Measurements from ENCODE around the gene GLE1. TPM values are rescaled to one million over a fixed set of nuclear protein-coding genes. Genes with fewer than 3 reads are reported as not detected.
A peak's percentile ranks its signal among the peaks of the same experiment; 100 is the strongest.

GLE1 gene
- total and polyA plus RNA-seq, 5 donors from 2014 or later: 16.7 to 34.1 (median 29.6) TPM

DNA sequence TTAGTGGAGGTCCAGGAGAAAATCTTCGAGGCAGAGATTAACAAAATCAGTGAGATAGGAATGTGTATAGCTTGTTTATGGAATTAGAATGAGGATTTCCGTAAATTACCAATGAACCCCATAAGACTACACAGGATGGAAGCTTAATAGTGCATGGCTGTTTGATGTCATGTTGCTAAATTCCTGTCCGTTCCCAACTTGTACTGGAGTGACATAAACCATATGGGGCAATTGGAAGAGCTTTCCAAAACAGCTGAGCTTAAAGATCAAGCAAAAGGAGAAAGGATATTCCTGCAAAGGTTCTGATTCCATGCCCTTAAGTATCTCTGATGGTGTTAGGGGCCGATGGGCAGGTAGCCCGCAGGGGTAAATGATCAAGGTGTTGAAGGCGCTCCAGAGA is 17.4 kb downstream of the GLE1 start:
- Mint-ChIP-seq H3K36me3 (peaks cover 44% of the 10 kb centered on the region), H3K27me3 (no peaks in the 10 kb centered on the region), H3K27ac (no peak overlapping the region), H3K4me3 (no peak overlapping the region), H3K4me1 (peaks cover 0 to 9% (median 6%) of the 10 kb centered on the region in 4 donors), H3K9me3 (peaks cover 0 to 2% (median 0%) of the 10 kb centered on the region in 7 donors)
- Histone ChIP-seq H3K9me3 (ENCODE audit: control insufficient read depth in 2 of 2, low read length in 2 of 2) (no peaks in the 10 kb centered on the region), H3K4me1 (ENCODE audit: control insufficient read depth, insufficient read depth, low read length, poor library complexity, severe bottlenecking) (no peaks in the 10 kb centered on the region), H3K36me3 (ENCODE audit: control insufficient read depth, insufficient read depth, low read length) (peaks cover 75% of the 10 kb centered on the region), H3K4me3 (ENCODE audit: low read depth, low read length) (no peak overlapping the region), H3K27ac (ENCODE audit: insufficient read depth, low read length, poor library complexity, severe bottlenecking) (no peak overlapping the region), H3K27me3 (ENCODE audit: control insufficient read depth, insufficient read depth, low read length) (no peaks in the 10 kb centered on the region)
- DNase-seq: no peak
- ATAC-seq (ENCODE audit: low read depth in 2 of 2): no peak

DNA sequence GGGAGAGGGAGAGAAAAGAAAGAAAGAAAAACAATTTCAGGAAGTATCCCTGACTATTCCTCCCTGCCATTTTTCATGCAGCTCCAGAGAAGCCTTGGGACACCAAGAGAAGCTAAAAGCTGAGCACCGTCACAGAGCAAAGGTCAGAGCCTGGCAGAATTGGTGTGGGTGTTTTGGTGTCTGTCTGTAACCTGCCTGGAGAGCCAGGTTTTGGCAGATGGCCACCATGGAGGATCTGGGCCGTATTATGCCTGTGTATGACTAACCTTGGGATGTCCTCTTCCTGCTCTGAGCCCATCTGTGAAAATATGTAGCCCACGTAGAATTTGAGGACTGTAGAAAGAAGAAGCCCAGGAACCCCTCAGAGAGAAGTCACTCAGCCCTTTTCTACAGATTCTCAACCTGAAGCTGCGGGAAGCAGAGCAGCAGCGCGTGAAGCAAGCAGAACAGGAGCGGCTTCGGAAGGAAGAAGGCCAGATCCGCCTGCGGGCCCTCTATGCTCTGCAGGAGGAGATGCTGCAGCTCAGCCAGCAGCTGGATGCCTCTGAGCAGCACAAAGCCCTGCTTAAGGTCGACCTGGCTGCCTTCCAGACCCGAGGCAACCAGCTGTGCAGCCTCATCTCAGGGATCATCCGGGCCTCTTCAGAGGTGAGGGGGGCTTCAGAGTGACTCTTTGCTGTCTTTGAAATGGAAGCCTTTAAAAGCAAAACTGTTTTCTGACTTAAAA is 18.8 kb downstream of the GLE1 start:
- H3K36me3 Mint-ChIP-seq: peaks cover 36% of the 10 kb centered on the region
- peaks cover 68% of the 10 kb centered on the region for H3K36me3 ChIP-seq (ENCODE audit: control insufficient read depth, insufficient read depth, low read length)
- ATAC-seq (ENCODE audit: low read depth in 2 of 2) (no peak), DNase-seq (no peak)
- no peaks in the 10 kb centered on the region for H3K27me3 ChIP-seq (ENCODE audit: control insufficient read depth, insufficient read depth, low read length)
- H3K4me1 ChIP-seq (ENCODE audit: control insufficient read depth, insufficient read depth, low read length, poor library complexity, severe bottlenecking): no peaks in the 10 kb centered on the region
- H3K4me1 Mint-ChIP-seq: peaks cover 0 to 5% (median 3%) of the 10 kb centered on the region in 4 donors
- H3K9me3 Mint-ChIP-seq: peaks cover 0 to 2% (median 0%) of the 10 kb centered on the region in 7 donors
- H3K27ac Mint-ChIP-seq: peak overlapping the region; percentile 42 to 60 (median 44)
- no peaks in the 10 kb centered on the region for H3K27me3 Mint-ChIP-seq
- H3K27ac ChIP-seq (ENCODE audit: insufficient read depth, low read length, poor library complexity, severe bottlenecking): no peak overlapping the region
- no peak overlapping the region for H3K4me3 ChIP-seq (ENCODE audit: low read depth, low read length)
- no peak overlapping the region for H3K4me3 Mint-ChIP-seq
- no peaks in the 10 kb centered on the region for H3K9me3 ChIP-seq (ENCODE audit: control insufficient read depth in 2 of 2, low read length in 2 of 2)

DNA sequence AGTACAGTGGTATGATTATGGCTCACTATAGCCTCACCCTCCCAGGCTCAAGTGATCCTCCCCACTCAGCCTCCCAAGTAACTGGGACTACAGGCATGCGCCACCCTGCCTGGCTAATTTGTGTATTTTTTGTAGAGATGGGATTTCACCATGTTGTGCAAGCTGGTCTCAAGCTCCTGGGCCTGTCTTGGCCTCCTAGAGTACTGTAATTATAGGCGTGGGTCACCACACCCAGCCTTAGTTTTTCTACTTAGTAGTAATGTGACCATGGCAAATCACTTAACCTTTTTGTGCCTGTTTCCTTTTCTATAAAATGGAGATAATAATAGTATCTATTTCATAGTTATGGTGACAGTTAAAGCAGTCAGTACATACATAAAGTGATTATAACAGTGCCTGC is 22.2 kb downstream of the GLE1 start:
- ATAC-seq (ENCODE audit: low read depth in 2 of 2) (no peak), DNase-seq (no peak)
- peaks cover 75% of the 10 kb centered on the region for H3K36me3 ChIP-seq (ENCODE audit: control insufficient read depth, insufficient read depth, low read length)
- H3K4me3 ChIP-seq (ENCODE audit: low read depth, low read length): no peak overlapping the region
- no peaks in the 10 kb centered on the region for H3K4me1 ChIP-seq (ENCODE audit: control insufficient read depth, insufficient read depth, low read length, poor library complexity, severe bottlenecking)
- Mint-ChIP-seq H3K27me3 (no peaks in the 10 kb centered on the region), H3K27ac (no peak overlapping the region), H3K36me3 (peaks cover 30% of the 10 kb centered on the region), H3K4me1 (peaks cover 0 to 3% (median 2%) of the 10 kb centered on the region in 4 donors), H3K9me3 (peaks cover 0 to 2% (median 0%) of the 10 kb centered on the region in 7 donors), H3K4me3 (no peak overlapping the region)
- H3K27me3 ChIP-seq (ENCODE audit: control insufficient read depth, insufficient read depth, low read length): no peaks in the 10 kb centered on the region
- no peaks in the 10 kb centered on the region for H3K9me3 ChIP-seq (ENCODE audit: control insufficient read depth in 2 of 2, low read length in 2 of 2)
- H3K27ac ChIP-seq (ENCODE audit: insufficient read depth, low read length, poor library complexity, severe bottlenecking): no peak overlapping the region

DNA sequence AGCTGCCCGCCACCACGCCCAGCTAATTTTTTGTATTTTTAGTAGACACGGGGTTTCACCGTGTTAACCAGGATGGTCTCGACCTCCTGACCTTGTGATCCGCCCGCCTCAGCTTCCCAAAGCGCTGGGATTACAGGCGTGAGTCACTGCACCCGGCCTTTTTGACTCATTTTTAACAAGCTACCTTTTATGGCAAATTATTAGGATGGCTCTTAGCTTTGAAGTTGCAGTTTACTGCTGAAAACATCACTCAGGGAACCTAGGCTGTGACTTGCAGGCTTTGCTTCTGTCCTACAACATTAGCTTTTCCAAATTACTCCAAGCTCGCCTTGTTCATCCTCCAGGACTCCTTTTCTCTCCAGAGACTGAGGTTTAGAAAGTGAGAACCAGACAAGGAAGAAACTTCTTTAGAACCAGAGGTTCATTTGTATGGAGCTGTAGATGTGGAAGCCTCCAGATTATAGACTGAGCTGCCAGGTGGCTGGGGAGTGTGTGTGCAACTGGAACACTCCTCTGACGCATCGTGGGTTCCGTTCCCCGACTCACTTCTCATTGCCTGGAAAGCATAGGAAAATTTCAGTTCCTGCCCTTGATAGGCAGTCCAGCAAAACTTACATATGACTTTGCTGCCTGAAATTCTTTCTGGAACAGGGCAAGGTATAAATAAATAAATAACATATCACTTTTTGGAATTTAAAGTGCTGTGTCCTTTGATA is 24.1 kb downstream of the GLE1 start:
- no peak overlapping the region for H3K4me3 ChIP-seq (ENCODE audit: low read depth, low read length)
- H3K36me3 Mint-ChIP-seq: peaks cover 33% of the 10 kb centered on the region
- H3K4me1 ChIP-seq (ENCODE audit: control insufficient read depth, insufficient read depth, low read length, poor library complexity, severe bottlenecking): no peaks in the 10 kb centered on the region
- H3K27ac ChIP-seq (ENCODE audit: insufficient read depth, low read length, poor library complexity, severe bottlenecking): no peak overlapping the region
- DNase-seq: no peak
- no peaks in the 10 kb centered on the region for H3K9me3 ChIP-seq (ENCODE audit: control insufficient read depth in 2 of 2, low read length in 2 of 2)
- peaks cover 0 to 2% (median 0%) of the 10 kb centered on the region in 7 donors for H3K9me3 Mint-ChIP-seq
- no peak overlapping the region for H3K4me3 Mint-ChIP-seq
- no peaks in the 10 kb centered on the region for H3K4me1 Mint-ChIP-seq
- H3K27ac Mint-ChIP-seq: peak overlapping the region in 2 of 3 donors; percentile 51 to 85
- H3K27me3 Mint-ChIP-seq: no peaks in the 10 kb centered on the region
- no peak for ATAC-seq (ENCODE audit: low read depth in 2 of 2)
- no peaks in the 10 kb centered on the region for H3K27me3 ChIP-seq (ENCODE audit: control insufficient read depth, insufficient read depth, low read length)
- peaks cover 72% of the 10 kb centered on the region for H3K36me3 ChIP-seq (ENCODE audit: control insufficient read depth, insufficient read depth, low read length)

DNA sequence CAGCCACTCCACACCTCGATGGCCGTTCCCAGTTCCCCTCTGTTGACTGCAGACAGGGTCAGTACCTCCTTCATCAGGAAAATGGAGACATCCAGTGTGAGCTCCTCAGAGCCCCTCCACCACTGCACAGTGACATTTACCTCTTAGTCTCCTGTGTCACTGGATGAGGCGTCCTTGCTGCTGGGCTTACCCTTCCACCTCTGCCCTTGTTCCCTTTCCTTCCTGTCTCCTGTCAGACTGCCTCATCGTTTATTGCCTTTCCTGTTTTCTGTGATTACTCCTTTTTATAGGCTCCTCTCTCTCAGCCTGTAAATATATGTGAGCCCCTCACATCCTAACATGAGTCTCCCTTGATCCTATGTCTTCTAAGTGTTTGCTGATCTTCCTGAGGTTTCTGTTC is 24.7 kb downstream of the GLE1 start:
- H3K27me3 Mint-ChIP-seq: no peaks in the 10 kb centered on the region
- H3K36me3 Mint-ChIP-seq: peaks cover 34% of the 10 kb centered on the region
- Histone ChIP-seq H3K27ac (ENCODE audit: insufficient read depth, low read length, poor library complexity, severe bottlenecking) (no peak overlapping the region), H3K4me3 (ENCODE audit: low read depth, low read length) (no peak overlapping the region), H3K9me3 (ENCODE audit: control insufficient read depth in 2 of 2, low read length in 2 of 2) (no peaks in the 10 kb centered on the region), H3K4me1 (ENCODE audit: control insufficient read depth, insufficient read depth, low read length, poor library complexity, severe bottlenecking) (no peaks in the 10 kb centered on the region), H3K36me3 (ENCODE audit: control insufficient read depth, insufficient read depth, low read length) (peaks cover 72% of the 10 kb centered on the region), H3K27me3 (ENCODE audit: control insufficient read depth, insufficient read depth, low read length) (no peaks in the 10 kb centered on the region)
- peaks cover 0 to 2% (median 0%) of the 10 kb centered on the region in 7 donors for H3K9me3 Mint-ChIP-seq
- no peak overlapping the region for H3K4me3 Mint-ChIP-seq
- no peak for DNase-seq
- no peaks in the 10 kb centered on the region for H3K4me1 Mint-ChIP-seq
- no peak overlapping the region for H3K27ac Mint-ChIP-seq
- no peak for ATAC-seq (ENCODE audit: low read depth in 2 of 2)

DNA sequence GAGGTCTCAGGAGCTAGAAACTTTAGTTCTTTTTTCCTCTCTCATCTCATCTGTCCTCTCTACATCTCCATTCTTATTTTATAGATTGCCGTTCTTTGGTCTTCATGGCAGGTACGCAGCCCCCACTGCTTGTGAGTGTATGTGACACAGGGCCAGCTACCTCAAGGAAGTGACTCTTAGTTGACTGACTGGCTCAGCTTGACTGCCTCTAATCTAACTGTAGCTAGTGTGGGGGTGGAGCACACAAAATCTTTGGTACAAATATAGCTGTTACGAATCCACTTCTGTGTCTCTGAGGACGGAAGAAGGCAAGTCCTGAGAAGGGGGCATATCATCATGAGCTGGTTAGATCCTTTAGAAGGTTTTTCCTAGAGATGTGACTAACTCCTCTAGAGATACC is 28.1 kb downstream of the GLE1 start:
- DNase-seq: no peak
- Mint-ChIP-seq H3K9me3 (peaks cover 0 to 2% (median 0%) of the 10 kb centered on the region in 7 donors), H3K27me3 (no peaks in the 10 kb centered on the region), H3K4me1 (no peaks in the 10 kb centered on the region), H3K4me3 (no peak overlapping the region), H3K36me3 (peaks cover 32% of the 10 kb centered on the region), H3K27ac (no peak overlapping the region)
- Histone ChIP-seq H3K4me1 (ENCODE audit: control insufficient read depth, insufficient read depth, low read length, poor library complexity, severe bottlenecking) (no peaks in the 10 kb centered on the region), H3K36me3 (ENCODE audit: control insufficient read depth, insufficient read depth, low read length) (peaks cover 68% of the 10 kb centered on the region), H3K4me3 (ENCODE audit: low read depth, low read length) (no peak overlapping the region), H3K9me3 (ENCODE audit: control insufficient read depth in 2 of 2, low read length in 2 of 2) (no peaks in the 10 kb centered on the region), H3K27ac (ENCODE audit: insufficient read depth, low read length, poor library complexity, severe bottlenecking) (no peak overlapping the region), H3K27me3 (ENCODE audit: control insufficient read depth, insufficient read depth, low read length) (no peaks in the 10 kb centered on the region)
- ATAC-seq (ENCODE audit: low read depth in 2 of 2): no peak

DNA sequence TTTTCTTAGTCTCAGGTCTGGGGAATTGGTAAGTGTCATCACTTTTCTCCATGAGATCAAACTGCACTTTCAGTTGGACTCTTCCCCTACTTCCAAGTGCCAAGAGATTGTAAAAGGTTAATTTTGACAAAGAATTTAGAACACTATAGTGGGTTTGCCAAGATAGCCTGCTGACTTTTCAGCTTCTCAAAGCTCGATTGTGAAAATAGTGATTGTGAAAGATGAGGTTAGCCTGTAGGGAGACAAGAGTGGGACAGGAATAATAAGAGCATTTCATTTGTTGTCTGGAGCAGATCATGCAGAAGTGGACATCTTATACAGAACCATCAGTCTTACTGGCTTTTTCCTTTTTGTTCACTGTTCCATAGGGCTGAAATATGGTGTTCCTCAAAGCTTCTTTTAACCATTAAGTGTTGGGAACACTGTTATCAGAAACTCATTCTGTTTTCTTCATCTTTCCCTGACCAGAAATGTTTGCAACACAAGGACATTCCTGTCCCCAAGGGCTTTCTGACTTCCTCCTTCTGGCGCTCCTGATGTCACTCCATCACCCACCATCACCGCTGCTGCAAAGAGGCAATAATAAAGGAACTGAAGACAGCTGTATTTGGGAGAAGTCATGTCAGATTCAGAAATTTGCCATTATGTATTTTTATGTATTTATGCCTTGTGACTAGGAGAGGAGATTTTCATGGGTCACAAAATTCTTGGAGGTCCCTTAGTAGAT is 36.3 kb downstream of the GLE1 start:
- H3K27ac Mint-ChIP-seq: no peak overlapping the region
- no peak for ATAC-seq (ENCODE audit: low read depth in 2 of 2)
- Histone ChIP-seq H3K4me3 (ENCODE audit: low read depth, low read length) (no peak overlapping the region), H3K27me3 (ENCODE audit: control insufficient read depth, insufficient read depth, low read length) (no peaks in the 10 kb centered on the region), H3K27ac (ENCODE audit: insufficient read depth, low read length, poor library complexity, severe bottlenecking) (no peak overlapping the region), H3K9me3 (ENCODE audit: control insufficient read depth in 2 of 2, low read length in 2 of 2) (no peaks in the 10 kb centered on the region), H3K36me3 (ENCODE audit: control insufficient read depth, insufficient read depth, low read length) (peaks cover 65% of the 10 kb centered on the region), H3K4me1 (ENCODE audit: control insufficient read depth, insufficient read depth, low read length, poor library complexity, severe bottlenecking) (no peaks in the 10 kb centered on the region)
- no peak overlapping the region for H3K4me3 Mint-ChIP-seq
- no peaks in the 10 kb centered on the region for H3K27me3 Mint-ChIP-seq
- peaks cover 44% of the 10 kb centered on the region for H3K36me3 Mint-ChIP-seq
- H3K9me3 Mint-ChIP-seq: no peaks in the 10 kb centered on the region
- no peaks in the 10 kb centered on the region for H3K4me1 Mint-ChIP-seq
- no peak for DNase-seq
